Peyer's patch (tissue), 4 donors: ENCODE measurements around the gene PARPBP. TPM values are rescaled to one million over a fixed set of nuclear protein-coding genes. Genes with fewer than 3 reads are reported as not detected.

Experiments used
- DNase-seq, 3 donors: peaks; one replicate each; pipeline ENCODE4 v3.0.0-alpha.2; 2017 to 2019
- H3K27ac ChIP-seq, 4 donors: fragments of 200-600 bp; sonication (generic); one replicate each; pipeline ENCODE4 v1.5.1; 2016 to 2019
- H3K27me3 ChIP-seq, 2 donors: fragments of 200-600 bp; sonication (generic); one replicate each; pipeline ENCODE4 v1.5.1; 2019
- H3K36me3 ChIP-seq, 3 donors: fragments of 200-600 bp; sonication (generic); one replicate each; pipeline ENCODE4 v1.5.1; 2016 to 2019
- H3K4me1 ChIP-seq, 4 donors: fragments of 200-600 bp; sonication (generic); one replicate each; pipeline ENCODE4 v1.5.1; 2016 to 2019
- H3K4me3 ChIP-seq, 4 donors: fragments of 200-600 bp; sonication (generic); 1 replicate in 3 of 4; 2 replicates in 1 of 4; pipeline ENCODE4 v1.5.1; 2016 to 2019; ENCODE audit warnings: mild to moderate bottlenecking in 1 of 4
- H3K9me3 ChIP-seq, 4 donors: fragments of 200-600 bp; sonication (generic); one replicate each; pipeline ENCODE4 v1.5.1; 2016 to 2019; ENCODE audit warnings: mild to moderate bottlenecking in 1 of 4
- CTCF ChIP-seq, 6 experiments: fragments of 450-650 bp in 4 of 6; fragments of 200-600 bp in 2 of 6; sonication (generic) in 1 of 6; IDR thresholded peaks; one replicate each; pipeline ENCODE4 v1.5.1; 2017 to 2019; ENCODE audit warnings: antibody characterized with exemption in 6 of 6, mild to moderate bottlenecking in 3 of 6, moderate library complexity in 1 of 6
- POLR2A ChIP-seq, 2 donors: fragments of 450-650 bp; IDR thresholded peaks; one replicate each; pipeline ENCODE4 v1.5.1; 2017; ENCODE audit warnings: antibody characterized with exemption in 2 of 2, mild to moderate bottlenecking in 2 of 2, moderate library complexity in 2 of 2
- total RNA-seq, 4 donors: library from RNA; depleted of rRNA; stranded (reverse); fragments of >200 nt; gene quantifications; one replicate each; pipeline ENCODE4 v1.1.0, GENCODE V29; 2016

The PARPBP gene
- total RNA-seq, 4 donors from 2014 or later: 2.6 to 4.2 (median 3.5) TPM

- TF ChIP-seq POLR2A (IDR thresholded peaks at IDR 0.05) (no peak), CTCF (IDR thresholded peaks at IDR 0.05) (no peak)
- no peaks in the 10 kb centered on the region for H3K27me3 ChIP-seq
- H3K4me3 ChIP-seq: no peak overlapping the region
- H3K36me3 ChIP-seq: peaks cover 0 to 25% (median 0%) of the 10 kb centered on the region in 3 donors
- no peak overlapping the region for H3K27ac ChIP-seq
- H3K4me1 ChIP-seq: no peaks in the 10 kb centered on the region
- no peaks in the 10 kb centered on the region for H3K9me3 ChIP-seq
- DNase-seq: no peak
These were observed 23.1 kb upstream of the PARPBP start for GRCh38 chr12:102096855-102097254.

- no peak overlapping the region for H3K27ac ChIP-seq
- no peaks in the 10 kb centered on the region for H3K9me3 ChIP-seq
- no peaks in the 10 kb centered on the region for H3K4me1 ChIP-seq
- no peaks in the 10 kb centered on the region for H3K27me3 ChIP-seq
- DNase-seq: no peak
- H3K4me3 ChIP-seq: no peak overlapping the region
- peaks cover 0 to 52% (median 0%) of the 10 kb centered on the region in 3 donors for H3K36me3 ChIP-seq
- TF ChIP-seq CTCF (IDR thresholded peaks at IDR 0.05) (no peak), POLR2A (IDR thresholded peaks at IDR 0.05) (no peak)
These were observed 13.1 kb upstream of the PARPBP start for GRCh38 chr12:102106905-102107304.

- DNase-seq: no peak
- Histone ChIP-seq H3K36me3 (peaks cover 0 to 52% (median 0%) of the 10 kb centered on the region in 3 donors), H3K4me1 (no peaks in the 10 kb centered on the region), H3K9me3 (no peaks in the 10 kb centered on the region), H3K27me3 (no peaks in the 10 kb centered on the region), H3K4me3 (no peak overlapping the region), H3K27ac (no peak overlapping the region)
- no peak for TF ChIP-seq POLR2A (IDR thresholded peaks at IDR 0.05)
- no peak for TF ChIP-seq CTCF (IDR thresholded peaks at IDR 0.05)
These were observed 12.0 kb upstream of the PARPBP start for GRCh38 chr12:102107970-102108369.

GRCh38 chr12:102110782-102111181, 9.2 kb upstream of the PARPBP start:
- TF ChIP-seq POLR2A (IDR thresholded peaks at IDR 0.05): no peak
- H3K36me3 ChIP-seq: peaks cover 0 to 49% (median 0%) of the 10 kb centered on the region in 3 donors
- H3K27ac ChIP-seq: no peak overlapping the region
- H3K4me3 ChIP-seq: no peak overlapping the region
- H3K4me1 ChIP-seq: no peaks in the 10 kb centered on the region
- no peaks in the 10 kb centered on the region for H3K27me3 ChIP-seq
- DNase-seq: no peak
- H3K9me3 ChIP-seq: no peaks in the 10 kb centered on the region

DNA sequence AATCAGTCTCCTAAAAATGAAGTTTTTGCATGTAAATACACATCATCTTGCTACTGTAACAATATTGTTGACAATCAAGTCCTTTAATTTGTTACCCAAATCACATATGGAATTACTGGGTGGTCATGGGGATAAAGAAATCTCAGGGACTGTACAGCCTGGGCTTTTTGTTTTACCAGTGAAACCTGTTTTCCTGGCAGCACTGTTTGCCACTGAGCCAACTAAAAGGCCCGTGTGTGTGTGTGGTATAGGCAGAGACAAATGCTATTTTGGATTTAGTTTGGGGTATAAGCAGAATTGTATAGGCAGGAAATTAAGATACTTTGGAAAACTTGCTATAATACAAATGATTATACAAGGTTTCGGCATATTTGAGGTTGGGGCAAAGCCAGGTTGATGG, 5.8 kb upstream of the PARPBP start:
- TF ChIP-seq POLR2A (IDR thresholded peaks at IDR 0.05) (no peak), CTCF (IDR thresholded peaks at IDR 0.05) (no peak)
- Histone ChIP-seq H3K27ac (no peak overlapping the region), H3K4me3 (no peak overlapping the region), H3K36me3 (peaks cover 0 to 23% (median 0%) of the 10 kb centered on the region in 3 donors), H3K9me3 (no peaks in the 10 kb centered on the region), H3K27me3 (no peaks in the 10 kb centered on the region), H3K4me1 (no peaks in the 10 kb centered on the region)
- DNase-seq: no peak

GRCh38 chr12:102116392-102116791, 3.6 kb upstream of the PARPBP start:
- H3K27me3 ChIP-seq: no peaks in the 10 kb centered on the region
- peaks cover 0 to 11% (median 0%) of the 10 kb centered on the region in 3 donors for H3K36me3 ChIP-seq
- no peak overlapping the region for H3K27ac ChIP-seq
- no peaks in the 10 kb centered on the region for H3K9me3 ChIP-seq
- peaks cover 0 to 9% (median 0%) of the 10 kb centered on the region in 4 donors for H3K4me1 ChIP-seq
- TF ChIP-seq POLR2A (IDR thresholded peaks at IDR 0.05) (no peak), CTCF (IDR thresholded peaks at IDR 0.05) (no peak)
- H3K4me3 ChIP-seq: no peak overlapping the region
- no peak for DNase-seq
